GM19324 (cell line): ENCODE results near the gene PHLDA1.

ENCODE experiments used
- ATAC-seq: cut with Tn5 transposase; IDR thresholded peaks from one replicate; pipeline ENCODE4 v1.9.1; 2021; ENCODE audit warnings: mild to moderate bottlenecking, moderate library complexity; ENCODE audit not compliant: unreplicated experiment, low FRiP score

Gene PHLDA1

GRCh38 chr12:76031414-76032042 lies at the start of gene PHLDA1:
Gene PHLDA1, minus strand, starts transcription at chr12:76031776.
- ATAC-seq, result peak; percentile 85

GRCh38 chr12:76080729-76081415 lies 49.3 kb upstream of the PHLDA1 start:
- no peak for ATAC-seq

GRCh38 chr12:76080017-76080728 lies 48.6 kb upstream of the PHLDA1 start:
- no peak for ATAC-seq

- ATAC-seq, result no peak
Measured at GRCh38 chr12:76078748-76079147, 47.2 kb upstream of the PHLDA1 start.

- ATAC-seq, result no peak
Measured at GRCh38 chr12:76075448-76075847, 43.9 kb upstream of the PHLDA1 start.

- ATAC-seq, result no peak
Measured at GRCh38 chr12:76074701-76075336, 43.2 kb upstream of the PHLDA1 start.

GRCh38 chr12:76073561-76073960 lies 42.0 kb upstream of the PHLDA1 start:
- ATAC-seq, result no peak

GRCh38 chr12:76072568-76072967 lies 41.0 kb upstream of the PHLDA1 start:
- ATAC-seq, result no peak

- ATAC-seq, result no peak
Measured at GRCh38 chr12:76069339-76069738, 37.8 kb upstream of the PHLDA1 start.

GRCh38 chr12:76065917-76066316 lies 34.3 kb upstream of the PHLDA1 start:
- ATAC-seq, result no peak

- ATAC-seq, result no peak
Measured at GRCh38 chr12:76064904-76065303, 33.3 kb upstream of the PHLDA1 start.

- ATAC-seq, result no peak
Measured at GRCh38 chr12:76060111-76060510, 28.5 kb upstream of the PHLDA1 start.

GRCh38 chr12:76057326-76057725 lies 25.8 kb upstream of the PHLDA1 start:
- ATAC-seq, result no peak

- no peak for ATAC-seq
Measured at GRCh38 chr12:76055393-76055792, 23.8 kb upstream of the PHLDA1 start.

GRCh38 chr12:76049575-76050251 lies 18.1 kb upstream of the PHLDA1 start:
- ATAC-seq, result no peak

GRCh38 chr12:76047742-76048141 lies 16.2 kb upstream of the PHLDA1 start:
- no peak for ATAC-seq

GRCh38 chr12:76047060-76047459 lies 15.5 kb upstream of the PHLDA1 start:
- ATAC-seq, result no peak

GRCh38 chr12:76043377-76043776 lies 11.8 kb upstream of the PHLDA1 start:
- no peak for ATAC-seq

GRCh38 chr12:76042147-76042546 lies 10.6 kb upstream of the PHLDA1 start:
- ATAC-seq, result no peak

- ATAC-seq, result no peak
Measured at GRCh38 chr12:76041406-76041805, 9.8 kb upstream of the PHLDA1 start.

GRCh38 chr12:76040461-76040860 lies 8.9 kb upstream of the PHLDA1 start:
- ATAC-seq, result no peak
